Endometrium (tissue), 2 donors: Measurements from ENCODE around the gene UVRAG.
"Not testable (repeated sequence)": the region's sequence is repeated elsewhere in the genome, so short reads cannot be mapped to it uniquely, and the experiment has no call there.

ENCODE experiments used
- FAIRE-seq: peaks from 2 replicates; lab custom pipeline; 2012; peaks lifted over from hg19 to GRCh38; lab: Jason Lieb, UNC
- donor health status: control.
- donor health status: control.

Gene UVRAG

DNA sequence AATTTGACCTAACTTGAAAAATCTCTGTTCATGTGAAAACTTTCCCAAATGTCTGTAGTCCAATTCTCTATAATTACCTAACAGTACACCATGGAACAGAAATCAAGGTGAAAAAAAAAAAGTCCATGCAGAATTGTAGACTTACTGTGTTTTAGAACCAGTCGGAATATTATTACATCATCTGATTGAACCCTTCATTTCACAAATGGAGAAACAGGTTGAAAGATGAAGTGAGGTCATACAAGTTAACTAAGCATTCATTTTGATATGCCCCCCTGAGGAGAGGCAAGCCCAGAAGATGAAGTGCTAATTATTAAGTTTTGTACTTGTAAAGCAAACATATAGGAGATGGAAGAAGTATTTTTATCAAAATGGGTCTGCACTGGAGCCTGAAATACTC, 211.9 kb downstream of the UVRAG start:
- no peak for FAIRE-seq

DNA sequence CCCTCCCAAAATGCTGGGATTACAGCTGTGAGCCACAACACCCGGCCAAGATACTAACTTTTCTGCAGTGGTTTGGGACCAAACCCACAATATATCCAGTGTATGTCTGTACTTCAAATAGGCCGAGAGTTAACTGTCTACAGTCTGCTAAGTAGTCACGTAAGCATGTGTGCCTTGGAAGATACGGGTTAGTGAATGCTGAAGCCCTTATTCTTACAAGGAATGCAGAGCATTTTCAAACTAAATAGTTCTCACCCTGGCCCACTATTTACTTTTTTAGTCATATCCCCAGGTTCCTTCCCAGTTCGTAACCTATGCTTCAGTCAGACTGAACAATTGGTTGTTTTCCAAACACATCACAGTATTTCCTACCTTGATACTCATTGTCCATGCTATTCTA, 215.3 kb downstream of the UVRAG start:
- FAIRE-seq: no peak

DNA sequence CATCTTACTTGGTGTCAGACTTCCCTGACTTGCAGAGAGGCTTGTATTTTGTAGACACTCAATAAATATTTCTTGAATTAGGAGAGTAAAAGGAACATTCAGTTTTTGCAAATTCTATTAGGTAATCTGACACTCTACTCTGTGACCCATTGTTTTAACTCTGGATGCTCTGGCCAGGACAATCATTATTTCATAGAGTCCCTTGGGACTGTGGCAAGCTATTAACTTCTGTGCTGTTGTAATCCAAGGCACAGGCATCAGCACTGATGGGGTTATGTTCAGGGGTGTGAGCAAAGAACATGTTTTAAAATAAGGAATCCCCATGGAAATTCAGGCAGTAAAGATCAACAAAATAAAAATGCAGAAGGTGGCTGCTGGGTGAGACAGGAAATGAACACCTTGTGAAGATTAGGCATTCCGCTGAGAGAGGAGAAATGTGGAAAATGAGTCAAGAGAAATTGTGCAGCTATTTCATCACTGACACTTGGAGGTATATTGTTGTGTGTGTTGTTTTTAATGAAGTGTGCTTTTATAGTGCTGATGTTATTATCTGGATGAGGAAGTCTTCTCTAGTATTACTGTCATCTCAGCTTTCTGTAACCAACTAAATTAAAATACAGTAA, 216.1 kb downstream of the UVRAG start:
- FAIRE-seq: no peak

DNA sequence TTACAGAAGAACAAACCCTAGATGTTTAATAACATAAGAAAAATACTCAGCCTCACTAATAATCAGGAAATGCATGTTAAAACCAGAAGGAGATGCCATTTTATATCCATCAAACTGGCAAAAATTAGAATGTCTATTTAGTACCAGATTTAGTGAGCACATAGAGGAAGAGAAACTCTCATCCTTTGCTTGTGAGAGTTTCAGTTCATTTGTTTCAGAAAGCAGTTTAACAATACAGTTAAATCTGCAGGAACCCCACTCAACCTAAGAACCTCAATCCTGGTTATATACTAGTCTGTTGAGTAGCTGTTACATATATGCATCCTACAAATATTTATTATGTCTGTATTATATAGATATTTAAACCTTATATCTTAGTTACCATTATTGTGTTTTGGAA, 218.7 kb downstream of the UVRAG start:
- no peak for FAIRE-seq

DNA sequence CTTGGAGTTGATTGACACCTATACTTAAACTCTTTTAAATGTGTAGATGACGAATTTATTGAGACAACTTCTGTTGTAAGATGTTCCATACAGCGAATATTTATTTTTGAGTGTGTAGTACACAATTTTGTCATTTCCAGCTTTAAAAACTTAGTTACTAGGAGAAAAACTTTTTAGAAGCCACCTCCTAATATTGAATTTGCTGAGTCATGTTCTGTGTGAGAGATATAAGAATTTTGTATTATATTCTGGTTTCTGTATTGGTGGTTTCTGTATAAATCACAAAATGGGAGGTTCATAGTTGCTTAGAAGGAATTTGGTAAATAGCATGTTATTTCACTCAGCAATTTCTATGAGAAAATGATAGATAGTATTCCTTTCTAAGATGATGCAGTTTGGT, 220.0 kb downstream of the UVRAG start:
- FAIRE-seq: no peak

DNA sequence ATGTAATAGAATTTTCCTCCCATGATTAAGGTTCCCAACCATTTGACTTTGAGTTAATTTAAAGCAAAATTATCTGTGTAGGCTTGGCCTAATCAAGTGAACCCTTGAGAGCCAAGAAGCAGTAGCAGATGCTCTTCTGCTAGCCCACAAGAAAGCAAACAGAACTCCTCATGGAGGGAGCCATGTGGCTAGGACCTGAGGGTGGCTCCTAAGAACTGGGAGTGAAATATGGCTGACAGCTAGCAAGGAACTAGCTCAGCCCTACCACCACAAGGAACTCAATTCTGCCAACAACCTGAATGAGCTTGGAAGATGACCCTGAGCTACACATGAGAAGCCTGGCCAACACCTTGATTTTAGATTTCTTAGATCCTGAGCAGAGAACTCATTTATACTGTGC, 223.6 kb downstream of the UVRAG start:
- FAIRE-seq: no peak

DNA sequence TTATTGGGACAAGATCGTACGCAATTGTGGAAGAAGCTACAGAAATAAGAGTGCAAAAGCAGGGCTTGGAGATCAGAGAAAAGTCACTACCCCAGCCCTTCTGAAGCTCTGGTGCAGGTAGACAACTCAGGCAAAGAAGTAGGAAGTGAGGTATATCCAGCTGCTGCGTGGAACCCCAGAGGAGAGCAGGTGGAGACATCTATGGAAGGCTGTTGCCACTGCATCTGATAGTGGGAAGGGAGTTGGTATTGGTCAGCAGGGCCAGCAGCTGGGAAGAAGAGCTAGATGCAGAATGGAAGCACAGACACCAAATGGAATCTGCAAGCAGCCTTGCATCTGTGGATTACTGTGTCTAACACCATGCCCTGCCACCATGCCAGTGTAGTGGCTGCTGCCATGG, 226.2 kb downstream of the UVRAG start:
- no peak for FAIRE-seq

DNA sequence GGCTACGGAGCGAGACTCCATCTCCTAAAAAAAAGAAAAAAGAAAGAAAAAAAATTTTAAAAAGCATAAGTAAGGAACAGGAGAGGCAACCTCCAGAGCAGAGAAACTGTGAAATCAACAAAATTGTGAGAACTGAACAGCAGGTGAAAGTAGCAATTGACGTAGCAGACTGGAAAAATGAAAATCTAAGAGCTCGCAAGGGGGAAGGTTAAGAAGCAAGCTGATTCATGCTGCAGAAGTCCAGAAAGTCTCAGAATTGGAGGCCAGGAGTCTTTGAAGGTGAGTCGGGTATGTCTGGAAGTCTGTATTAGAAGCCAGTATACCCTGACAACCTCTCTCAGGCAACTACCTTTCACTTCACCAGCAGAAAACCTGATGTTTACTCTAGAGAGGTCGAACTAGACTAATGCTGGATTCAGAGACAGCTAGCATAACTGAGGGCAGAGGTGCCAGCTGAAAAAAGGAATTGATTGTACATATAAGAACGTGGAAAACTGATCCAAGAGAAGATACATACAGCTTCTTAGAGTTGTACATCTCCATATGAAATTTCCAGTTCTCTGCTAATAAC, 229.8 kb downstream of the UVRAG start:
- no peak for FAIRE-seq

DNA sequence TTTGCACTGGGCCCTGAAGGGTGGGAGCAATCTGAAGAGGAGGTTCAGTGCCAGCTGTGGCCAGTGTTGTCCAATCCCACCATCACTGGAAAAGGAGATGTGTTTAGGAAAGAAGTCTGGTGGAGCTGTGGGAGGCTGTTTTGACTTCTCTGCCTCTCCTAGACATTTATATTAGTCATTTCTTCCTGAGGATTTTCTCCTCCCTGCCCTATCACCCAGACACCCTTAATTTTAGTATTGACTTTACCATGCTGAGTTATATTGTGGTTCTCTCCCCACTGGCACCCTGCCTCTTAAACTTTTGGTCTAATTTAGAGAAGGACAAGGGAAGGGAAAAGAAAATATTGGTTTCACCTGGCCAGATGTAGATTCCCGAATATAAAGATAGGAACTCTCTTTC, 232.2 kb downstream of the UVRAG start:
- FAIRE-seq: no peak

DNA sequence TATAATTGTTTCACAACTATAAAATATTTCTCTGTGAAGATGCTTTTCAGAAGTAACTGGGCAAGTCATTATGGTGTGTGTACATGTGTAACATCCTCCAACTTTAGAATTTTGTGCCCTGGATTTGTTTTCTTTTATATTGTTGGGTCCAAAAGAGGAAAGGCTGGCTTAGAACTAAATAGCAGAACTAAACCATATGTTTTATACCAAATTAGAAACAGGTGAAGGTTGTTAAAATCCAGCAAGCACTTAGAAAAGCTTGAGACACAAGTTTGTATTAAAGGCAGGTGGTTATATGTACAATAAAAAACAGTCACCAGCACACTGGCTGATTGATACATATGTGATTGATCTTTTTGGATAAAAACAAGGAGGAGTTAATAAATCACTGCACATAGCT, 232.8 kb downstream of the UVRAG start:
- no peak for FAIRE-seq

DNA sequence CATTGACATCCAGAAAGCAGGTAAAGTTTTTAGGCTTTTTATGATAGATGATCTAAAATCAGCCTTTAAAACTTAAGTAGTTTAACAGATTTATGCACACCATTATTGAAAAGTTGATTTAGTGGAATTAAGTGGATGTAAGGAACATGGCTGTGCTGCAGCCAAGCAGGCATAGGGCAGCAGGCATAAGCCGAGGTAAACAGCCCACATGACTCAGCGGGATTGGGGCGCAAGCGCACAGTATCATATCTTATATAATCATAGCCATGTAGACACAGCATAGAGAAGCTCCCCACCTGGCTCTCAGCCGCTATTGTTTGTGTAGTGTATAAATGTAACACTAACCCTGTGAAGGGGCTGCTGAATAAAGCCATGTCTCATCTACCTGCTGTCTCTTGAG, 233.8 kb downstream of the UVRAG start:
- FAIRE-seq: no peak

DNA sequence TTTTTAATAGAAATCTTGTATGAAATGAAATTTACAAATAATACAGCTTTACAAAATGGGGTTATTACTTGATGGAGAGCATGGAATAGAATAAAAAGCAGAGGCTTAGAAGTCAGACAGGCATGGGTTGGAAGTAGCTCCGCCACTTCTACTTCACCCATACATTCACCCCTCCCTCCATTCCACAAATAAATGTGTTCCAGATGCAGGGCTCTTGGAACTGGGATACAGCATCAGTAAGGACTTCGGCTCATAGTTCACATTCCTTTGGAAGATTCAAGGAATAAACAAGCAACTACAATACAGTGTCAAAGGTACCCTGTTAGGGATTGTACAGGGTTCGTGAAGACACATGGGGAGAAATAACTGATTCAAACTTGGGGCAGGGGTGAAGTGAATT, 234.5 kb downstream of the UVRAG start:
- FAIRE-seq: no peak

DNA sequence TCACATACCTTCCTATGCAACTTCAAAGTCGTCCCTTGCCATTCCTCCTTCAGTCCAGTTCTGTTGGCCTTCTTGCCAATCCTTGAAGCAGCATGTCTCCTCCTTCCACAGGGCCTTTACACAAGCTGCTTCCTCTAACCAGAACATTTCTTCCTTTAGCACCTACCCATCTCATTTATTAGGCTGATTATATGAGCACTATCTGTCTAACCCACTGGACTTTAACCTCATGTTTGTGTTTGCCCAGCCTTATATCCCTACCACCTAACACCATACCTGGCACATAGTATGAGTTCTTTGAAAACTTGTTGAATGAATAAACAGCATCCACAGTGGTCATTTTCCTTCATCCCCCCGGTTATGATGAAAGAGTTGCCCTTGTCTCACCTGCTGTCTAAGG, 236.9 kb downstream of the UVRAG start:
- no peak for FAIRE-seq

DNA sequence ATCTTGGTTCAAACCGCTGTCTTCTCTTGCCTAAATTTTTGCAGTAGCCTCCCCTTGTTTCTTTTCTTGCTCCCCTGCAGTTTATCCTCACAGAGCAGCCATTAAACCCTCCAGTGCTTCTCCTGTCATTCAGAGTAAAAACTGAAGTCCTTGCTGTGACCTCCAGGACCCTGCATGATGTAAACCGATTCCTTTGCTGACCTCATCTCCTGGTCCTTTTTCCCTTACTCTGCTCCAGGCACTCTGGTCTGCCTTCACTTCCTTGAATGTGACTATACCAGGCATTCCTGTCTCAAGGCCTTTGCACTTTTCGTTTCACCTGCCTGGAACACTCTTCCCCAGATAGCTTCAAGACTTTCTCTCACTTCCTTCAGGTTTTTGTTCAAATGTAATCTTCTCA, 239.3 kb downstream of the UVRAG start:
- no peak for FAIRE-seq

DNA sequence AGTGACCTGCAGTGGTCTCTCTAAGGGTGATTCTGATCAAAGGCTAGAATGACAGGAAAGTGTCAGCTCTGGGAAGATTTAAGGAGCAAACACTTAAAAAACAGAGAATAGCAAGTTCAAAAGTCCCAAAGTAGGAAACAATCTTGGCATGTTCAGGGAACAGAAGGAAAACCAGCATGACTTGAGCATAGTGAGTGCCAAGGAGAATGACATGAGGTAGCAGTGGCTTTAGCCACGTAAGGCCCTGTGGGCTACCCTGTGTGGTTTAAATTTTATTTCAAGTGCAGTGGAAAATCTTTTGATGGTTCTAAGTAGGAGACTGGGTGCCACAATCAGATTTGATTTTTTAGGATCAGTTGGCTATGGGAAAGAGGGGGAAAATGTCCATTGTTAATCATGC, 241.9 kb downstream of the UVRAG start:
- no peak for FAIRE-seq

DNA sequence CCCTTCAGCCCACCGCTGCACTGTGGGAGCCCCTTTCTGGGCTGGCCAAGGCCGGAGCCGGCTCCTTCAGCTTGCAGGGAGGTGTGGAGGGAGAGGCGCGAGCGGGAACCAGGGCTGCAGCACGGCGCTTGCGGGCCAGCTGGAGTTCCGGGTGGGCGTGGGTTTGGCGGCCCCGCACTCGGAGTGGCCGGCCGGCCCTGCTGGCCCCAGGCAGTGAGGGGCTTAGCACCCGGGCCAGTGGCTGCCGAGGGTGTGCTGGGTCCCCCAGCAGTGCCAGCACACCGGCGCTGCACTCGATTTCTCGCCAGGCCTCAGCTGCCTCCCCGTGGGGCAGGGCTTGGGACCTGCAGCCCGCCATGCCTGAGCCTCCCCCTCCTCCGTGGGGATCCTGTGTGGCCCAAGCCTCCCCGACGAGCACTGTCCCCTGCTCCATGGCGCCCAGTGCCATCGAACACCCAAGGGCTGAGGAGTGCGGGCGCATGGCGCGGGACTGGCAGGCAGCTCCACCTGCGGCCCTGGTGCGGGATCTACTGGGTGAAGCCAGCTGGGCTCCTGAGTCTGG, 245.5 kb downstream of the UVRAG start:
- FAIRE-seq: not testable (repeated sequence)

DNA sequence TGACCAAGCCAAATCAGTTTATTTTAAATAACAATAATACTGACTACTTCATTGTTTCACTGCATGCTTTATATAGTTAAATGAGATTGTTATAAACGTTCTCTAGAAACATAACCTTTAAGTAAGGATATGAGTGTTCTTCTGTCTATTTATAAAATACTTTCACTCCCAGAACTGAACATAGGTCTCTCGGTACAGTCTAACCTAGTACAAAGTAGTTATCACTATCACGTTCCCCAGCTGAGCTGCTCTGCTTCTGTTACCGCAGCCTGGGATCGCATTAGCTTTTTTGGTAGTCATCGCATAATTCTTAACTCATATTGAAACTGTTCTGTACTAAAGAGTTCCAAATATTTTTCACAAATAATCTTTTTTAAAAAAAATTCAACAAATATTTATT, 247.7 kb downstream of the UVRAG start:
- FAIRE-seq: no peak

DNA sequence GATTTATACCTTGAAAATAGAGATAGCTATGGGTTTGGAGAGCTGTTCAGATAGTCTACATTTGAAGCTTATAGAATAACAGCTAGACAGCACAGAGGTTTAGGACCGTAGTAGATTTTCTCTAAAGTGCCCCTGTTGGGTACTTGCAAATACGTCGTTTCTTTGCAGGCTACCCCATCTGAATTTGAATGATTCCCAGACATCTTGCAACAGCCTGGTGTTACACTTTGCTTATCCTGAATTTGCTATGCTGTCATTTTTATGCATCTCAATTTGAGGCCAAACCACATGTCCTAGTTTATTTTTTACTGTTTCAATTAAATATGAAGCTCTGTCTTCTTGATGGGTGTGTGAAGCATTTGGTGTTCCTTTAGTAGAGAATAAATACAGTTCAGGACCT, 249.2 kb downstream of the UVRAG start:
- no peak for FAIRE-seq

DNA sequence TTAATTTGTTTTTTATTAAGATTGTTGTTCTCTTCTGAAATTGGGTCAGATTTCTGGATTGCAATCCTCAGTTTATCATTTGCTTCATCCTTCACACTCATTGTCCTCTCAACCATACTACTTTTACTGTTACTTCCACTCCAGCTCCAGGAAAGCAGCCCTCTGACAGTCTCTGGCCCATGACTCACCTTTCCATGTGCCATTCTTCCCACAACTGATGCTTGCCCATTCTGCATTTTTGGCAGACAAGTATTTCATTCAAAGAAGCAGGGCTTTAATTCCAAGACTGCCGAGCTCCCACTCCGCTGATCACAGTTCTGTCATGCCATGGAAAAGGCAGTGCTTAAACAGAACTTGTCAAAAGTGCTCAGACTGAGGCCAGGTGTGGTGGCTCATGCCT, 252.1 kb downstream of the UVRAG start:
- FAIRE-seq: no peak

DNA sequence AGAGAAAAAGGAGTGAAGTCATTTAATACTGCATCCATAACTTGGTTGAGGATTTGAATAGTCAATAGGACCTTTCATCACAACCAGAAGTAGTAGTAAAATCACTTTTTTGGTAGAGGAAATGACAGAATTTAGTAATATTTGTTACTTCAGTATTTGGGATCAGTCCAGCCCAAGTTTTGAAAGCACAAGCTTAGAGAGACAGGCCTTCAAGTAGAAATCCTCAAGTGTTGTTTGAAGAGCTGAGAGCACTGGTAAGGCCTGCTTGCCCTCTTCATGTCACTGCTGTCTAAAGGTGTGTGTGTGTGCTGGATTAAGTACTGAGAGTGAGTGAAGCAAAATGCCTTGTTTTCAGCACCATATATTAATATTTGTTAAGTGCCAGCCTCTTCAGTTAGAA, 254.0 kb downstream of the UVRAG start:
- FAIRE-seq: no peak

DNA sequence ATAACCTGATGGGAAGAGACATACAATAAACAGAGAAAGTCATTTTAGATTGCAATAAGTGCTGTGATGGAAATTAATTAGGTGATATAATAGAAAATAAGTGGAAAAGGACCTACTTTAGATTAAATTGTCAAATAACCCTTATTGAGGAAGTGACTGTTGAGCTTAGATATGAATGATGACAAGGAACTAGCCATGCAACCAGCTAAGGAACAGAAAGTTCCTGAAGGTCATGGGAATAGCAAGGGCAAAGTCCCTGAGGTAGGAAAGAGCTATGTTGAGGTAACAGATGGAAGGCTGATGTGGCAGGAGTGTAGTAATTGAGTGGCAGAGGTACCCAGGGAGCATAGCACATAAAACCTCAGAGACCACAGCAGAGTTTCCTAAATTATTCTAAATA, 256.1 kb downstream of the UVRAG start:
- FAIRE-seq: no peak

DNA sequence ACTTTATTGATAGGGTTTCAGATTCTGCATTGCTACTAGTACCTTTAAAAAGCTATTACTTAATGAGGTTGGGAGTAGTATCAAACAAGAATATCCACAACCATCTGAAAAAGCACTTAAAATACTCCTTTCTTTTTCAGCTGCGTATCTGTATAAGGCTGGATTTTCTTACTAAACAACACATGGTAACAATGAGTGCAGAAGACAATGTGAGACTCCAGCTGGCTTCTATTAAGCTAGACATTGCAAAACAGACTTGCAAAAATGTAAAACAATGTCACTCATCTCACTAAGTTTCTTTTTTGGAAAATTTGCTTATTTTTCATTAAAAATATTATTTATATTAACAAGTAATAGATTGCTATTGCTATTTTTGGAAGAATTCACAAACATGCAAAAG, 258.7 kb downstream of the UVRAG start:
- peak; percentile 77 for FAIRE-seq

DNA sequence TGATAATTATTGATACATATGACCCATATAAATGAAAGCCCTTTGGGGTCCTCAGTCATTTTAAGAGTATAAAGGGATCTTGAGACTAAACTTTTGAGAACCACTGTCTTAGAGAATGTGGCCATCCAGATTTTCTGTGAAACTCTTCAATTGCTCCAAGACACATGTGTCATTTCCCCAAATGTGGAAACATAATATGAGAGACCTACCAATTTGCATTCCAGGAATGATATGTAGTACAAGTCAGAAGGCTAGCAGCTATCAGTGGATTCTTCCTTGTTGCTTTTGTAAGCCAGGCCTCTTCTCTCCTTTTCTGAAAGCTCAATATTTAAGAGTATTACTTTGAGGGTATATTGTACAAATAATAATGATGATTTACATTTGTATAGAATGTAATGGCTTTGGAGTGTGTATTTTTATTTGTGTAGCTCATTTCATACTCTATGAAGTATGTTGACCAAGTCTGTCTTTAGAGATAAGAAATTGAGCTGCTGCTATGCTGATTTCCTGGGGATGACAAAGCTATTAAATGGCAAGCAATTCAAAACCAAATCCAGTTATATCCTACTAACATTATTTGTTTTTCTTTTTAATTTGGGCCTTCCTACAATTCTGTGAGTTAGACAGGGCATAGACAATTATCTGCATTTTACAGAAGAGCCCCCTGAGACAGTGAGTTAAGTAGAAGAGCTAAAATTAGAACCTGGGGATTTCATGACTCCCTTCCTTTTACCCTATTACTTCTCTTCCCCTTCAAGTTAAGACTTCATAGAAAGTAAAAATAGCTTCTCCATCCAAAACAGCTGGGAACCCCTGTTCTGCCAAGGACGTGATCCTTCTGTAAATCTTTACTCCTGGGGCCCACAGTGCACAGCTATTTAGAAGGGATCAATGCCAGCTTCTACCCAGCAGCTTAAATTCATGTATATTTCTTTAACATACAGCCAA, 259.4 kb downstream of the UVRAG start:
- FAIRE-seq: no peak
